ENCODE measurements around the gene METTL22.

DNA sequence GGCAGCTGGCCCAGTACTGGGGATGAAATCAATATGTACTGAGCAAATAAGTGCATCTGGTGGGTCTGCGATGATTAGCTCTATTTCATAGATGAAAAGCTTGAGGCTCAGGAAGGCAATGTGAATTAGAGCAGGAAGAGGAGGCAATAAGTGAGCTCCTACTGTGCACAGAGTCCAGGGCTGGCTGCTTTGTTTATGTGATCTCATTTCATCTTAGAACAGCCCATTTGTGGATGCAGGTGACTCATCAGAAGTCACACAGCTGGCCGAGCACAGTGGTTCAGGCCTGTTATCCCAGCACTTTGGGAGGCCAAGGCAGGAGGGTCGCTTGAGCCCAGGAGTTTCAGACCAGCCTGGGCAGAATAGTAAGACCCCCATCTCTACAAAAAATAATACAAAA lies 38.3 kb upstream of the METTL22 start:
- TF ChIP-seq, protein P1, sequence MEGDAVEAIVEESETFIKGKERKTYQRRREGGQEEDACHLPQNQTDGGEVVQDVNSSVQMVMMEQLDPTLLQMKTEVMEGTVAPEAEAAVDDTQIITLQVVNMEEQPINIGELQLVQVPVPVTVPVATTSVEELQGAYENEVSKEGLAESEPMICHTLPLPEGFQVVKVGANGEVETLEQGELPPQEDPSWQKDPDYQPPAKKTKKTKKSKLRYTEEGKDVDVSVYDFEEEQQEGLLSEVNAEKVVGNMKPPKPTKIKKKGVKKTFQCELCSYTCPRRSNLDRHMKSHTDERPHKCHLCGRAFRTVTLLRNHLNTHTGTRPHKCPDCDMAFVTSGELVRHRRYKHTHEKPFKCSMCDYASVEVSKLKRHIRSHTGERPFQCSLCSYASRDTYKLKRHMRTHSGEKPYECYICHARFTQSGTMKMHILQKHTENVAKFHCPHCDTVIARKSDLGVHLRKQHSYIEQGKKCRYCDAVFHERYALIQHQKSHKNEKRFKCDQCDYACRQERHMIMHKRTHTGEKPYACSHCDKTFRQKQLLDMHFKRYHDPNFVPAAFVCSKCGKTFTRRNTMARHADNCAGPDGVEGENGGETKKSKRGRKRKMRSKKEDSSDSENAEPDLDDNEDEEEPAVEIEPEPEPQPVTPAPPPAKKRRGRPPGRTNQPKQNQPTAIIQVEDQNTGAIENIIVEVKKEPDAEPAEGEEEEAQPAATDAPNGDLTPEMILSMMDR (IDR thresholded peaks at IDR 0.05), result no peak
- no peak for TF ChIP-seq POLR2A (IDR thresholded peaks at IDR 0.05)

All from body of pancreas (tissue), 4 donors.